Measurements from ENCODE around the gene MARCHF9. TPM values are rescaled to one million over a fixed set of nuclear protein-coding genes. Genes with fewer than 3 reads are reported as not detected.
"Not testable (repeated sequence)": the region's sequence is repeated elsewhere in the genome, so short reads cannot be mapped to it uniquely, and the experiment has no call there.

Gene MARCHF9
- total RNA-seq, 1 donor from 2014 or later, result 8.1 TPM

- Mint-ChIP-seq H3K27ac (peak overlapping the region; percentile 94), H3K4me1 (peaks cover 26% of the 10 kb centered on the region), H3K4me3 (peak overlapping the region; percentile 95), H3K9me3 (peaks cover 2% of the 10 kb centered on the region), H3K36me3 (peaks cover 14% of the 10 kb centered on the region), H3K27me3 (ENCODE audit: insufficient read depth, low read depth) (peaks cover 11% of the 10 kb centered on the region)
- Histone ChIP-seq H3K79me2 (ENCODE audit: low read depth) (peaks cover 8% of the 10 kb centered on the region), H3K4me1 (peaks cover 12% of the 10 kb centered on the region), H2AFZ (replicated peaks) (peak overlapping the region; percentile 90), H3K9me3 (ENCODE audit: low read depth) (no peaks in the 10 kb centered on the region), H3K27ac (peak overlapping the region; percentile 92), H3K27me3 (peaks cover 27% of the 10 kb centered on the region), H3K4me3 (peak overlapping the region; percentile 72), H3F3A (ENCODE audit: low read depth) (peaks cover 29% of the 10 kb centered on the region), H3K4me2 (peak overlapping the region; percentile 95), H3K9ac (peak overlapping the region; percentile 77), H3K36me3 (no peaks in the 10 kb centered on the region), H4K20me1 (ENCODE audit: low read depth) (peaks cover 12% of the 10 kb centered on the region)
- DNase-seq (ENCODE audit: low spot score), result peak; percentile 96
- TF ChIP-seq EZH2phosphoT487 (IDR thresholded peaks at IDR 0.05) (no peak), CTCF (IDR thresholded peaks at IDR 0.05) (no peak), EZH2 (IDR thresholded peaks at IDR 0.05) (no peak)
These were observed 16.5 kb downstream of the MARCHF9 start for GRCh38 chr12:57771236-57771872.

GRCh38 chr12:57771873-57772428, 17.0 kb downstream of the MARCHF9 start, which contains the start of gene METTL1:
Gene METTL1 (minus strand): TSS chr12:57772105. CDS start chr12:57772083, 22 bp downstream.
- Histone ChIP-seq H3K4me1 (peaks cover 8% of the 10 kb centered on the region), H3K9me3 (ENCODE audit: low read depth) (no peaks in the 10 kb centered on the region), H3K4me3 (peak within 1 kb of the TSS; percentile 72), H3F3A (ENCODE audit: low read depth) (peaks cover 24% of the 10 kb centered on the region), H3K27ac (peak within 1 kb of the TSS; percentile 92), H4K20me1 (ENCODE audit: low read depth) (peaks cover 6% of the 10 kb centered on the region), H3K27me3 (peaks cover 21% of the 10 kb centered on the region), H3K4me2 (peak within 1 kb of the TSS; percentile 95), H3K79me2 (ENCODE audit: low read depth) (peaks cover 8% of the 10 kb centered on the region), H2AFZ (replicated peaks) (peak within 1 kb of the TSS; percentile 90), H3K36me3 (no peaks in the 10 kb centered on the region), H3K9ac (peak within 1 kb of the TSS; percentile 77)
- peaks cover 2% of the 10 kb centered on the region for H3K9me3 Mint-ChIP-seq
- H3K4me1 Mint-ChIP-seq, result peaks cover 20% of the 10 kb centered on the region
- H3K4me3 Mint-ChIP-seq, result peak within 1 kb of the TSS; percentile 95
- H3K27me3 Mint-ChIP-seq (ENCODE audit: insufficient read depth, low read depth), result peaks cover 5% of the 10 kb centered on the region
- peaks cover 12% of the 10 kb centered on the region for H3K36me3 Mint-ChIP-seq
- H3K27ac Mint-ChIP-seq, result peak within 1 kb of the TSS; percentile 94
- no peak for TF ChIP-seq EZH2 (IDR thresholded peaks at IDR 0.05)
- TF ChIP-seq CTCF (IDR thresholded peaks at IDR 0.05), result no peak
- no peak for TF ChIP-seq EZH2phosphoT487 (IDR thresholded peaks at IDR 0.05)
- peak; percentile 97 for DNase-seq (ENCODE audit: low spot score)

- H3K27me3 Mint-ChIP-seq (ENCODE audit: insufficient read depth, low read depth), result peaks cover 2% of the 10 kb centered on the region
- peak within 1 kb of the TSS; percentile 90 for H2AFZ ChIP-seq (replicated peaks)
These were observed 17.8 kb downstream of the MARCHF9 start, which contains the start of gene EEF1AKMT3 for GRCh38 chr12:57772429-57773322. Gene EEF1AKMT3 (plus strand): TSS chr12:57772614. CDS start chr12:57772725, 111 bp downstream.

GRCh38 chr12:57774634-57775033, 19.7 kb downstream of the MARCHF9 start:
- not testable (repeated sequence) for H2AFZ ChIP-seq (replicated peaks); H3K36me3 Mint-ChIP-seq; H3K36me3 ChIP-seq; DNase-seq (ENCODE audit: low spot score); H3K79me2 ChIP-seq (ENCODE audit: low read depth); H3K27ac Mint-ChIP-seq; H3K9me3 Mint-ChIP-seq; H4K20me1 ChIP-seq (ENCODE audit: low read depth); H3K9ac ChIP-seq; H3K27ac ChIP-seq; H3K27me3 Mint-ChIP-seq (ENCODE audit: insufficient read depth, low read depth); H3K4me3 ChIP-seq; H3K9me3 ChIP-seq (ENCODE audit: low read depth); H3K4me1 ChIP-seq; H3K4me2 ChIP-seq
- peaks cover 14% of the 10 kb centered on the region for H3F3A ChIP-seq (ENCODE audit: low read depth)
- H3K4me1 Mint-ChIP-seq, result peaks cover 17% of the 10 kb centered on the region
- peaks cover 12% of the 10 kb centered on the region for H3K27me3 ChIP-seq
- peak overlapping the region; percentile 28 for H3K4me3 Mint-ChIP-seq

More at GRCh38 chr12:57772429-57773322, 17.8 kb downstream of the MARCHF9 start, which contains the start of gene EEF1AKMT3:
- H3K27ac Mint-ChIP-seq, result peak within 1 kb of the TSS; percentile 94
- peaks cover 17% of the 10 kb centered on the region for H3K4me1 Mint-ChIP-seq
- Histone ChIP-seq H3K79me2 (ENCODE audit: low read depth) (peaks cover 8% of the 10 kb centered on the region), H3K36me3 (no peaks in the 10 kb centered on the region), H4K20me1 (ENCODE audit: low read depth) (no peaks in the 10 kb centered on the region), H3F3A (ENCODE audit: low read depth) (peaks cover 16% of the 10 kb centered on the region), H3K4me2 (peak within 1 kb of the TSS; percentile 95), H3K27me3 (peaks cover 14% of the 10 kb centered on the region), H3K9ac (peak within 1 kb of the TSS; percentile 77), H3K9me3 (ENCODE audit: low read depth) (no peaks in the 10 kb centered on the region), H3K4me3 (peak within 1 kb of the TSS; percentile 72), H3K27ac (peak within 1 kb of the TSS; percentile 92), H3K4me1 (peaks cover 1% of the 10 kb centered on the region)
- H3K4me3 Mint-ChIP-seq, result peak within 1 kb of the TSS; percentile 95
- no peak for TF ChIP-seq CTCF (IDR thresholded peaks at IDR 0.05)
- TF ChIP-seq EZH2phosphoT487 (IDR thresholded peaks at IDR 0.05), result peak; percentile 30
- H3K36me3 Mint-ChIP-seq, result peaks cover 12% of the 10 kb centered on the region
- peak; percentile 71 for DNase-seq (ENCODE audit: low spot score)
- peaks cover 2% of the 10 kb centered on the region for H3K9me3 Mint-ChIP-seq
